GM18861 (cell line): ENCODE measurements around the gene CENPX.

Experiments
- ATAC-seq: cut with Tn5 transposase; IDR thresholded peaks from one replicate; pipeline ENCODE4 v1.9.1; 2021; ENCODE audit not compliant: unreplicated experiment

The CENPX gene

GRCh38 chr17:82022310-82022980, at the start of gene CENPX:
Gene CENPX (minus strand): TSS chr17:82022878. CDS start chr17:82022861, 17 bp downstream.
- ATAC-seq = peak; percentile 16

GRCh38 chr17:82070611-82071010, 47.9 kb upstream of the CENPX start:
- ATAC-seq = no peak

- peak; percentile 58 for ATAC-seq
Measured at GRCh38 chr17:82065638-82066303, 43.1 kb upstream of the CENPX start, which contains the start of gene DUS1L. Gene DUS1L (minus strand): TSS chr17:82065804. CDS start chr17:82065059, 745 bp downstream.

GRCh38 chr17:82065193-82065637, 42.5 kb upstream of the CENPX start:
- ATAC-seq = peak; percentile 19

GRCh38 chr17:82064433-82065192, 41.9 kb upstream of the CENPX start:
- ATAC-seq = no peak

- ATAC-seq = no peak
Measured at GRCh38 chr17:82063424-82064415, 41.0 kb upstream of the CENPX start.

- no peak for ATAC-seq
Measured at GRCh38 chr17:82062984-82063368, 40.3 kb upstream of the CENPX start.

GRCh38 chr17:82062076-82062983, 39.7 kb upstream of the CENPX start:
- no peak for ATAC-seq

- no peak for ATAC-seq
Measured at GRCh38 chr17:82061047-82061925, 38.6 kb upstream of the CENPX start.

GRCh38 chr17:82060614-82061013, 37.9 kb upstream of the CENPX start:
- no peak for ATAC-seq

GRCh38 chr17:82060001-82060380, 37.3 kb upstream of the CENPX start:
- no peak for ATAC-seq

- no peak for ATAC-seq
Measured at GRCh38 chr17:82059272-82060000, 36.8 kb upstream of the CENPX start.

GRCh38 chr17:82058855-82059249, 36.2 kb upstream of the CENPX start:
- ATAC-seq = no peak

- ATAC-seq = no peak
Measured at GRCh38 chr17:82058230-82058854, 35.7 kb upstream of the CENPX start.

GRCh38 chr17:82056729-82057621, 34.3 kb upstream of the CENPX start:
- ATAC-seq = no peak

GRCh38 chr17:82055965-82056728, 33.5 kb upstream of the CENPX start:
- ATAC-seq = no peak
